Lung microvascular endothelial cell (primary cell): ENCODE results near the gene NEMP1. TPM values are rescaled to one million over a fixed set of nuclear protein-coding genes. Genes with fewer than 3 reads are reported as not detected.
"Not testable (repeated sequence)": the region's sequence is repeated elsewhere in the genome, so short reads cannot be mapped to it uniquely, and the experiment has no call there.

Experiments
- DNase-seq, 2 donors: peaks; one replicate each; pipeline versions ENCODE4 v3.0.0 to v3.0.0-alpha.2; 2010; ENCODE audit warnings: low read depth in 2 of 2
- total RNA-seq: library from RNA; depleted of rRNA; stranded (reverse); fragments of >200 nt; gene quantifications from 2 replicates; pipeline ENCODE4 v1.2.1, GENCODE V29; 2014

NEMP1 gene
- total RNA-seq, 1 donor from 2014 or later, result 3.6 TPM

GRCh38 chr12:57091638-57092528 lies 13.3 kb upstream of the NEMP1 start:
- no peak for DNase-seq

- DNase-seq, result no peak
These were observed 12.5 kb upstream of the NEMP1 start for GRCh38 chr12:57090924-57091637.

GRCh38 chr12:57090490-57090889 lies 11.9 kb upstream of the NEMP1 start:
- no peak for DNase-seq

GRCh38 chr12:57089271-57090245 lies 11.0 kb upstream of the NEMP1 start:
- peak; percentile 49 to 69 for DNase-seq

GRCh38 chr12:57088354-57089270 lies 10.0 kb upstream of the NEMP1 start, which contains the start of gene NAB2:
NAB2 (plus strand) TSS chr12:57089114; CDS start chr12:57089272, 158 bp downstream.
- DNase-seq, result peak; percentile 92 to 97

GRCh38 chr12:57087691-57088353 lies 9.2 kb upstream of the NEMP1 start:
- DNase-seq, result peak; percentile 71 to 87

- peak; percentile 73 to 83 for DNase-seq
These were observed 8.6 kb upstream of the NEMP1 start for GRCh38 chr12:57087010-57087690.

- peak; percentile 71 to 84 for DNase-seq
These were observed 8.0 kb upstream of the NEMP1 start for GRCh38 chr12:57086493-57087009.

GRCh38 chr12:57085999-57086492 lies 7.5 kb upstream of the NEMP1 start:
- no peak for DNase-seq

- no peak for DNase-seq
These were observed 2.3 kb upstream of the NEMP1 start for GRCh38 chr12:57080855-57081254.

- no peak for DNase-seq
These were observed 1.2 kb upstream of the NEMP1 start for GRCh38 chr12:57079821-57080220.

- DNase-seq, result not testable (repeated sequence)
These were observed 4.8 kb downstream of the NEMP1 start for GRCh38 chr12:57073566-57074450.

- no peak for DNase-seq
These were observed 5.9 kb downstream of the NEMP1 start for GRCh38 chr12:57072661-57073060.

- peak; percentile 87 to 89 for DNase-seq
These were observed 9.1 kb downstream of the NEMP1 start for GRCh38 chr12:57069523-57069922.

- DNase-seq, result no peak
These were observed 12.3 kb downstream of the NEMP1 start for GRCh38 chr12:57066245-57066644.

GRCh38 chr12:57063991-57064685 lies 14.5 kb downstream of the NEMP1 start:
- DNase-seq, result peak in 1 of 2 donors; percentile 44

- DNase-seq, result no peak
These were observed 20.1 kb downstream of the NEMP1 start for GRCh38 chr12:57058454-57058853.
